ENCODE results near the gene PSMG3.

The PSMG3 gene

GRCh38 chr7:1542329-1542728 lies 27.5 kb downstream of the PSMG3 start:
- Histone ChIP-seq H3K27me3 (ENCODE audit: insufficient read depth, low read depth, severe bottlenecking) (no peaks in the 10 kb centered on the region), H3K36me3 (peaks cover 38% of the 10 kb centered on the region), H3K27ac (peak overlapping the region; percentile 53), H3K4me3 (ENCODE audit: low read depth, low read length) (no peak overlapping the region), H3K9me3 (ENCODE audit: severe bottlenecking) (no peaks in the 10 kb centered on the region)
- no peak for DNase-seq
- TF ChIP-seq, protein P1, sequence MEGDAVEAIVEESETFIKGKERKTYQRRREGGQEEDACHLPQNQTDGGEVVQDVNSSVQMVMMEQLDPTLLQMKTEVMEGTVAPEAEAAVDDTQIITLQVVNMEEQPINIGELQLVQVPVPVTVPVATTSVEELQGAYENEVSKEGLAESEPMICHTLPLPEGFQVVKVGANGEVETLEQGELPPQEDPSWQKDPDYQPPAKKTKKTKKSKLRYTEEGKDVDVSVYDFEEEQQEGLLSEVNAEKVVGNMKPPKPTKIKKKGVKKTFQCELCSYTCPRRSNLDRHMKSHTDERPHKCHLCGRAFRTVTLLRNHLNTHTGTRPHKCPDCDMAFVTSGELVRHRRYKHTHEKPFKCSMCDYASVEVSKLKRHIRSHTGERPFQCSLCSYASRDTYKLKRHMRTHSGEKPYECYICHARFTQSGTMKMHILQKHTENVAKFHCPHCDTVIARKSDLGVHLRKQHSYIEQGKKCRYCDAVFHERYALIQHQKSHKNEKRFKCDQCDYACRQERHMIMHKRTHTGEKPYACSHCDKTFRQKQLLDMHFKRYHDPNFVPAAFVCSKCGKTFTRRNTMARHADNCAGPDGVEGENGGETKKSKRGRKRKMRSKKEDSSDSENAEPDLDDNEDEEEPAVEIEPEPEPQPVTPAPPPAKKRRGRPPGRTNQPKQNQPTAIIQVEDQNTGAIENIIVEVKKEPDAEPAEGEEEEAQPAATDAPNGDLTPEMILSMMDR (IDR thresholded peaks at IDR 0.05; ENCODE audit: low read depth, low read length), result no peak

GRCh38 chr7:1541431-1542162 lies 28.2 kb downstream of the PSMG3 start:
- DNase-seq, result no peak
- Histone ChIP-seq H3K36me3 (peaks cover 33% of the 10 kb centered on the region), H3K27ac (no peak overlapping the region)

GRCh38 chr7:1540776-1541271 lies 29.0 kb downstream of the PSMG3 start:
- TF ChIP-seq, protein P1 (IDR thresholded peaks at IDR 0.05; ENCODE audit: low read depth, low read length), result no peak
- H3K4me3 ChIP-seq (ENCODE audit: low read depth, low read length), result no peak overlapping the region
- H3K36me3 ChIP-seq, result peaks cover 28% of the 10 kb centered on the region
- H3K27ac ChIP-seq, result no peak overlapping the region
- DNase-seq, result no peak
- no peaks in the 10 kb centered on the region for H3K9me3 ChIP-seq (ENCODE audit: severe bottlenecking)
- no peaks in the 10 kb centered on the region for H3K27me3 ChIP-seq (ENCODE audit: insufficient read depth, low read depth, severe bottlenecking)

More at GRCh38 chr7:1541431-1542162, 28.2 kb downstream of the PSMG3 start:
- H3K9me3 ChIP-seq (ENCODE audit: severe bottlenecking), result no peaks in the 10 kb centered on the region
- no peaks in the 10 kb centered on the region for H3K27me3 ChIP-seq (ENCODE audit: insufficient read depth, low read depth, severe bottlenecking)
- no peak overlapping the region for H3K4me3 ChIP-seq (ENCODE audit: low read depth, low read length)
- TF ChIP-seq, protein P1 (IDR thresholded peaks at IDR 0.05; ENCODE audit: low read depth, low read length), result no peak

GRCh38 chr7:1539882-1540775 lies 29.7 kb downstream of the PSMG3 start:
- TF ChIP-seq, protein P1 (IDR thresholded peaks at IDR 0.05; ENCODE audit: low read depth, low read length), result no peak

DNA sequence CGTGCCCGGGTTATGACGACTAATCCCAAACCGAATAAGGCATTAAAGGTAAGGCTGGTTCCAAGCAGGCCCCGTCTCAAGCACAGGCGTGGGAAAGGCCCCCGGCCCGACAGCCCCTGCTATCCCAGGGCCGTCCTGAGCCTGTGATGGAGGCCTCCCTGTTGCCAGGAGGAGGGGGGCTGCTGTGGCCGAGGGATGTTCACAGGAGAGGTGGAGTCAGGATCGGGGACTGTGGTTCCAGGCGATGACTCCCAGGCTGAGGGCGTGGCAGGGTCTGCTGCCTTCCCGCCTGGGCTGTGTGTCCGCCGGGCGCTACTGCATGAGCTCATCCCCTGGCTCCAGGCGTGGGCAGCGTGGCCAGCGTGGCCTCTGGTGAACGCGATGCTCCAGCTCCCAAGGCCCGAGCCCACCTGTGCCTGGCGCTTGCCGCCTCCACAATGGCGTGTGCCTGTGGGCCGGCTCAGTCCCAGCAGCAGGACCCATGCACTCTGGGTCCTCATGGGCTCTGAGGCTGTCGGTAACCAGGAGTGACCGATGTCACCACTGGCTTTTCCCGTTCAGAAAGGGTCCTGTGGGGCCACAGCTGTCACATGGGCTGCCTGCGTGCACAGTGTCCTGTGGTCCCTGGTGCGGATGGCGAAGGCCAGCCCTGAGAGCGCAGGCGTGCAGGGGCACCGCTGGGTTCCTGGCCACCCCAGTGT lies 30.5 kb downstream of the PSMG3 start:
- Histone ChIP-seq H3K27me3 (ENCODE audit: insufficient read depth, low read depth, severe bottlenecking) (no peaks in the 10 kb centered on the region), H3K4me3 (ENCODE audit: low read depth, low read length) (no peak overlapping the region), H3K27ac (no peak overlapping the region), H3K36me3 (peaks cover 33% of the 10 kb centered on the region), H3K9me3 (ENCODE audit: severe bottlenecking) (no peaks in the 10 kb centered on the region)
- TF ChIP-seq, protein P1 (IDR thresholded peaks at IDR 0.05; ENCODE audit: low read depth, low read length), result no peak
- no peak for DNase-seq

More at GRCh38 chr7:1539882-1540775, 29.7 kb downstream of the PSMG3 start:
- Histone ChIP-seq H3K27me3 (ENCODE audit: insufficient read depth, low read depth, severe bottlenecking) (no peaks in the 10 kb centered on the region), H3K9me3 (ENCODE audit: severe bottlenecking) (no peaks in the 10 kb centered on the region), H3K36me3 (peaks cover 33% of the 10 kb centered on the region), H3K27ac (no peak overlapping the region), H3K4me3 (ENCODE audit: low read depth, low read length) (no peak overlapping the region)
- no peak for DNase-seq

Measured in WERI-Rb-1 (cell line).